A204.1 (cell line): ENCODE data around the gene NRF1.

Experiments
- FAIRE-seq: peaks from 2 replicates; lab custom pipeline; 2012; peaks lifted over from hg19 to GRCh38; lab: Jason Lieb, UNC

Gene NRF1

GRCh38 chr7:129804111-129804889, 192.8 kb downstream of the NRF1 start:
- FAIRE-seq, result no peak

GRCh38 chr7:129804890-129805719, 193.6 kb downstream of the NRF1 start:
- FAIRE-seq, result no peak
